C4-2B (cell line): ENCODE measurements around the gene FZR1.

Experiments
- H3K27ac ChIP-seq: fragments of 450-650 bp; 2 replicates; pipeline ENCODE4 v1.5.1; 2017
- ZFX ChIP-seq: fragments of 450-650 bp; IDR thresholded peaks from 2 replicates; pipeline ENCODE4 v1.6.1; 2017
- TF ChIP-seq, protein P1 (sequence below): fragments of 450-650 bp; conservative IDR thresholded peaks from 2 replicates; pipeline ENCODE4 v1.5.1; 2017; ENCODE audit warnings: mild to moderate bottlenecking

The FZR1 gene

DNA sequence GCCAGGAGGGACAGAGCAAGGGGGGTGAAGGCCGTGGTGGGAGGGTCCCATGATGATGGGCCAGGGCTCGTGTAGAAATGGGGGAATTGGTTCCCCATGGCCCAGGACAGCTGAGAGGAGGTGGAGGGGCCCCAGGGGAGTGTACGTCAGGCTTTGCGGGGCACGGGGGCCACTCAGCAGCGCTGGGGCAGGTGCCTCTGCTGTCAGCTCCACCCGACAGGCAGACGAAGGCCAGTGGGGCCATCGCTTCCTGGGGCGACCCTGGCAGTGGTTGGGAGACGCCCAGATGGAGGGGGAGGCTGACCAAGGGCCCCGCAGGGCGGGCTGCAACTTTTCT, 31.0 kb downstream of the FZR1 start:
- no peak for TF ChIP-seq ZFX
- TF ChIP-seq, protein P1, sequence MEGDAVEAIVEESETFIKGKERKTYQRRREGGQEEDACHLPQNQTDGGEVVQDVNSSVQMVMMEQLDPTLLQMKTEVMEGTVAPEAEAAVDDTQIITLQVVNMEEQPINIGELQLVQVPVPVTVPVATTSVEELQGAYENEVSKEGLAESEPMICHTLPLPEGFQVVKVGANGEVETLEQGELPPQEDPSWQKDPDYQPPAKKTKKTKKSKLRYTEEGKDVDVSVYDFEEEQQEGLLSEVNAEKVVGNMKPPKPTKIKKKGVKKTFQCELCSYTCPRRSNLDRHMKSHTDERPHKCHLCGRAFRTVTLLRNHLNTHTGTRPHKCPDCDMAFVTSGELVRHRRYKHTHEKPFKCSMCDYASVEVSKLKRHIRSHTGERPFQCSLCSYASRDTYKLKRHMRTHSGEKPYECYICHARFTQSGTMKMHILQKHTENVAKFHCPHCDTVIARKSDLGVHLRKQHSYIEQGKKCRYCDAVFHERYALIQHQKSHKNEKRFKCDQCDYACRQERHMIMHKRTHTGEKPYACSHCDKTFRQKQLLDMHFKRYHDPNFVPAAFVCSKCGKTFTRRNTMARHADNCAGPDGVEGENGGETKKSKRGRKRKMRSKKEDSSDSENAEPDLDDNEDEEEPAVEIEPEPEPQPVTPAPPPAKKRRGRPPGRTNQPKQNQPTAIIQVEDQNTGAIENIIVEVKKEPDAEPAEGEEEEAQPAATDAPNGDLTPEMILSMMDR: no peak
- H3K27ac ChIP-seq: no peak overlapping the region

DNA sequence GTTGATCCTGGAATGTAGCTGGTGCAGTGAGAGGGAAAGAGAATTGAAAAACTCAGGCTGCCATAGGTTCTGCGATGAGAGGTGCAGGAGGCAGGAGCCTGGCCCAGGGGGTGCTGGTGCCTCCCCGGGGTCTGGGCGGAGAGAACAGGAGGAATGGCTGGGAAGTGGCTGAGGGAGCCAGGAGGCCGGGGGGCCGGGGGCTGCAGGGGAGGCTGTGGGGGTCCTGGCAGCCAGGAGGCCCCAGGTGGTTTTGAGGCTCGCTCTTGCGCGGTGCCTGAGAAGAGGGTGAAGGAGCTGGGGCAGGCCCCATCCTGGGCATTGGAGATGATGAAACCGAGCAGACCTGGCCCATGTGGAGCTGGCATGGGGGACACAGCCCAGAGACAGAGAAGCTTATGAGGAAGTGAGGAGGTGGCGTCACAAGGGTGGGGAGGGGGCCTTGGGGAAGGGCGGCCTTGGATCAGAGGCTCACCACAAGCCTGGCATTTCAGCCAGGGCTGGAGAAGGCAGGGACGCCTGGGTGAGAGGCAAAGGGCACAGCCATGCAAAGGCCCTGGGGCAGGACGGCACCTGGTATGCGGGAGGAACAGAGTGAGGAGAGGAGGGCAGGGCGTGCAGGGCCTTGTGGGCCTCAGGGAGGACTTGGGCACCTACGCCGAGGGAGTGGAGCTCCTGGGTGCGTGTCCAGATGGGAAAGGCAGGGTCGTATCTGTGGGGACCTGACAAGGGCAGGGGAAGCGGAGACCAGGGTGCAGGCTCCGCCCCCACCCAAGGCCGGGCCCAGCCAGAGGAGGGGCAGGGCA, 31.5 kb downstream of the FZR1 start:
- TF ChIP-seq, protein P1: no peak
- TF ChIP-seq ZFX: no peak
- H3K27ac ChIP-seq: no peak overlapping the region

DNA sequence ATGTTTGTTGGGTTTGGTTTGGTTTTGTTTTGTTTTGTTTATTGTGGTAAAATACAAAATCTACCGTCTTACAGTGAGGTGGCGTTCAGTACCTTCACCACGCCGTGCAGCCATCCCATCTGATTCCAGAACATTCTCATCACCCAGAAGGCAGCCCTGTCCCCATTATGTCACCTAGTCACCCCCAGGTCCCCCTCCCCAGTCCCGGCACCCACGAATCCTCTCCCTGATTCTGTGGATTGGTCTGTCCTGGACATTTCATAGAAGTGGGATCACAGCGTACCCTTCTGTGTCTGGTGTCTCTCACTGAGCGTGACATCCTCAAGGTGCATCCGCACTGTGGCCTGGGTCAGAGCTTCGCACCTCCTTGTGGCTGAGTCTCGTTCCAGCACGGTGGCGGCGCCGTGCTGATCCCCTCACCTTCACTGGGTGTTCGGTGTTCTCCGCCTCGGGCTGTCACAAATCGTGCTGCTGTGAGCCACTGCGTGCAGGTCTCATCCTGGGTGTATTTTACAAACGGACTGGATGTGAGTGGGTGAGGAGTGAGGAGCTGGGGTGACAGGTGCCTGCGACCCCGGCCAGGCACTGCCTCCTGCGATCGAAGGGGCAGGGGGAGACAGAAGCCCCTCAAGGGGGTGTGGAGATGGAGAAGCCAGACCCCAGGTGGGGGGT, 32.3 kb downstream of the FZR1 start:
- no peak for TF ChIP-seq ZFX
- TF ChIP-seq, protein P1: no peak
- H3K27ac ChIP-seq: no peak overlapping the region

DNA sequence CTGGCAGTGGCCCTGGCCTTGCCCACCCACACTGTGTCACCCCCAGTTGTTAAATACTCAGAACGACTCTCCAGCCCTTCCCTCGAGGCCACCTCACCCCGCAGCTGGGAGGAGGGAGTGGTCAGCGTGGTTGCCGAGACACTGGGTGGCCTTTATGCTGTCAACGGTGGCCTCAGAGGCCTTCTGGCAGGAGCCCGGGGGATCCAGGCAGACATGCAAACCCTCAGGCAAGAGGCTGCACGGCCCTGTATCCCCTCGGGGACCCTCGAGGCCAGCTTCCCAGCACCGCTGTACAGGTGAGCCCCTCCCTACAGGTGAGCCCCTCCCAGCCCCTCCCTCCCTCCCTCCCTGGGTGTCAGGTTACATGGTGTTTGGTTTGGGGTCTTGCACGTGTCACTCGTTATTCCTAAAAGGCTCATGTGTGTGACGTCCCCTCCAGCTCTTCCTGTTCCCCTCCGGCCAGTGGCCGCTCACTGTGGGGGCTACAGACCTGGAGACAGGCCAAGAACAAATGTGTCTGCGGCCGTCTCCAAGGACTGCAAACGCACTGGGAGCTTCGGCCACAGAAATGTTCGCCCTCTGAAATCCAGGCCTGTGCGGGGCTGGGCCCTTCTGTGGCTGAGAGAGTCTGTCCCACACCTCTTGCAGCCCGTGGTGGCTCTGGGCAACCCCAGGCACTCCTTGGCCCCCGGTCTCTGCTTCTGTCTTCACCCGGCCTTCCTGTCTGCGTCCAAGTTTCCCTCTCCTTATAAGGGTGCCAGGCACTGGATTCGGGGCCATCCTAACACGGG, 33.0 kb downstream of the FZR1 start, which contains the start of gene TEKTIP1:
Gene TEKTIP1, plus strand, starts transcription at position 210 of the 791 bp plus-strand sequence. Its CDS starts 4 bp downstream, at position 214.
- no peak within 1 kb of the TSS for H3K27ac ChIP-seq
- TF ChIP-seq ZFX: no peak
- TF ChIP-seq, protein P1: no peak

DNA sequence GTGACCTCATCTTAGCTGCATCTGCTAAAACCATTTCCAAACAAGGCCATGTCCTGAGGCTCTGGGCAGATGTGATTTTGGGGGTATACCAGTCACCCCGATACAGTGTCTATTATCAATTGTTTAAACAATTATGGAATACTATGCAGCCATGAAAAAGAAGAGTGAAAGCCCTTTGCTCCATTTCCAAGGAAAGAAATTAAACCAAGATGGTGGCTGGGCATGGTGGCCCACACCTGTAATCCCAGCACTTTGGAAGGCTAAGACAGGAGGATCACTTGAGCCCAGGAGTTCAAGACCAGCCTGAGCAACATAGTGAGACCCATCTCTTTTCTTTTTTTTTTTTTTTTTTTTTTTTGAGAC, 33.6 kb downstream of the FZR1 start:
- H3K27ac ChIP-seq: no peak overlapping the region
- TF ChIP-seq, protein P1: no peak
- TF ChIP-seq ZFX: no peak

DNA sequence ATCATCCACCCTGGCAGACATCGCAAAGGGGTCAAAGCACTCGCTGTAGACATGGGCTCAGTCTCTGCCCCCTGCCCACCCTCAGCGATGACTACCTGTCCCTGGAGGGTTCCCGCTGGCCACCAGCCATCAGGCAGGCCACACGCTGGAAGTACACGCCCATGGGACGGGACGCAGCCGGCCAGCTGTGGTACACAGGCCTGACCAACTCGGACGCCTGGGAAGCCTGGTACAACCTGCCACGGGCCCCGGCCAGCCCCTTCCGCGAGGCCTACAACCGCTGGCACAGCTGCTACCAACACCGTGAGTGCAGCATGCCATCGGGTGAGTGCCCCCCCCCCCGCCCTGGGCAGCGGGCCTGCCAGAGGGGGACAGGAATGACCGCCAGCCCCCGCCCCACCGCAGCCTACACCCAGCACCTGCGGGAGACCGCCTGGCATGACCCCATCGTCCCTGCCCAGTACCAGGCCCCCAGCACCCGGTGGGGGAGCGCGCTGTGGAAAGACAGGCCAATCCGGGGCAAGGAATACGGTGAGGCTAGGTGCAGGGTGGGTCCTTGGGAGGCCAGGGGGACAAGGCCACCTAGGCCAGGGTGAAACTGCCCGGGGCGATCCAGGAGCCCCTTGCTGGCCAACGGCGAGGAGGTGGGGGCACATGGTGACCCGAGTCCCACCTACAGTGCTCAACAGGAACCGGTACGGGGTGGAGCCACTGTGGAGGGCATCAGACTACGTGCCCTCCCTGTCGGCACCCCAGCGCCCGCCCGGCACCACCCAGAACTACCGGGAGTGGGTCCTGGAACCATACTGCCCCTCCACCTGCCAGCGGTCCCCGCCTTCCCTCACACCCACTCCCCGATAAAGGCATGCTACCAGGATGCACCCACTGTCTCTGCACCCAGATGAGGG, 37.3 kb downstream of the FZR1 start:
- no peak overlapping the region for H3K27ac ChIP-seq
- no peak for TF ChIP-seq ZFX
- TF ChIP-seq, protein P1: no peak
